GM19467 (cell line): ENCODE measurements around the gene ZNF483.
"Not testable (repeated sequence)": the region's sequence is repeated elsewhere in the genome, so short reads cannot be mapped to it uniquely, and the experiment has no call there.

Experiments used
- ATAC-seq: cut with Tn5 transposase; IDR thresholded peaks from one replicate; pipeline ENCODE4 v1.9.1; 2021; ENCODE audit warnings: mild to moderate bottlenecking, moderate library complexity; ENCODE audit not compliant: unreplicated experiment

Gene ZNF483

GRCh38 chr9:111525056-111525977 lies at the start of gene ZNF483:
ZNF483 (plus strand) TSS chr9:111525179; CDS start chr9:111527396, 2,217 bp downstream.
- no peak for ATAC-seq

- no peak for ATAC-seq
These were observed 49.8 kb upstream of the ZNF483 start for GRCh38 chr9:111475195-111475594.

GRCh38 chr9:111477677-111478076 lies 47.3 kb upstream of the ZNF483 start:
- ATAC-seq: no peak

- ATAC-seq: no peak
These were observed 42.9 kb upstream of the ZNF483 start for GRCh38 chr9:111481885-111482636.

GRCh38 chr9:111482694-111483438 lies 42.1 kb upstream of the ZNF483 start:
- ATAC-seq: peak; percentile 53

- peak; percentile 32 for ATAC-seq
These were observed 41.5 kb upstream of the ZNF483 start for GRCh38 chr9:111483439-111483857.

- ATAC-seq: peak; percentile 51
These were observed 41.0 kb upstream of the ZNF483 start, which contains the start of gene ECPAS for GRCh38 chr9:111483858-111484571. ECPAS (minus strand) TSS chr9:111484383; CDS start chr9:111472918, 11,465 bp downstream.

- ATAC-seq: no peak
These were observed 40.4 kb upstream of the ZNF483 start for GRCh38 chr9:111484572-111484894.

GRCh38 chr9:111497196-111497595 lies 27.8 kb upstream of the ZNF483 start:
- ATAC-seq: not testable (repeated sequence)

GRCh38 chr9:111501005-111501562 lies 23.9 kb upstream of the ZNF483 start:
- ATAC-seq: no peak

- no peak for ATAC-seq
These were observed 23.3 kb upstream of the ZNF483 start for GRCh38 chr9:111501648-111502047.

- ATAC-seq: no peak
These were observed 22.5 kb upstream of the ZNF483 start for GRCh38 chr9:111502506-111502905.

GRCh38 chr9:111511581-111511980 lies 13.4 kb upstream of the ZNF483 start:
- ATAC-seq: not testable (repeated sequence)

GRCh38 chr9:111514967-111515366 lies 10.0 kb upstream of the ZNF483 start:
- no peak for ATAC-seq

- ATAC-seq: no peak
These were observed 8.9 kb upstream of the ZNF483 start for GRCh38 chr9:111516061-111516465.

- ATAC-seq: no peak
These were observed 286 bp upstream of the ZNF483 start for GRCh38 chr9:111524731-111525055.

- no peak for ATAC-seq
These were observed 2.4 kb downstream of the ZNF483 start for GRCh38 chr9:111527347-111527746.

GRCh38 chr9:111529787-111530186 lies 4.8 kb downstream of the ZNF483 start:
- ATAC-seq: no peak

GRCh38 chr9:111531716-111532115 lies 6.7 kb downstream of the ZNF483 start:
- ATAC-seq: no peak

- no peak for ATAC-seq
These were observed 8.3 kb downstream of the ZNF483 start for GRCh38 chr9:111533099-111533790.
